Kidney (tissue), 14 donors: ENCODE measurements around the gene NHS. TPM values are rescaled to one million over a fixed set of nuclear protein-coding genes. Genes with fewer than 3 reads are reported as not detected.

Source experiments
- DNase-seq, 5 donors: peaks; one replicate each; pipeline ENCODE4 v3.0.0-alpha.2; 2013 to 2020
- FAIRE-seq: peaks from 2 replicates; lab custom pipeline; 2012; peaks lifted over from hg19 to GRCh38; lab: Jason Lieb, UNC
- H3K27ac ChIP-seq, 2 donors: one replicate each; pipeline ENCODE4 v1.7.0; 2013; ENCODE audit warnings: low read depth in 2 of 2, low read length in 2 of 2, inconsistent platforms in 1 of 2
- H3K27me3 ChIP-seq: one replicate; pipeline ENCODE4 v1.7.1; 2013; ENCODE audit warnings: low read length, inconsistent platforms; ENCODE audit not compliant: control insufficient read depth, insufficient read depth
- H3K36me3 ChIP-seq, 3 donors: one replicate each; pipeline versions ENCODE4 v1.7.0 to v1.7.1; 2013; ENCODE audit warnings: low read length in 3 of 3, control low read depth in 1 of 3, inconsistent platforms in 1 of 3; ENCODE audit not compliant: insufficient read depth in 3 of 3, control insufficient read depth in 2 of 3
- H3K4me1 ChIP-seq, 3 donors: one replicate each; pipeline versions ENCODE4 v1.7.0 to v1.7.1; 2013; ENCODE audit warnings: low read length in 3 of 3, inconsistent platforms in 1 of 3, low read depth in 1 of 3; ENCODE audit not compliant: control insufficient read depth in 2 of 3, insufficient read depth in 2 of 3
- H3K4me3 ChIP-seq, 3 donors: one replicate each; pipeline versions ENCODE4 v1.7.0 to v1.8.1; 2013; ENCODE audit warnings: low read length in 3 of 3, control low read depth in 1 of 3, inconsistent platforms in 1 of 3
- H3K9ac ChIP-seq, 3 donors: one replicate each; pipeline versions ENCODE4 v1.7.0 to v1.7.1; 2013; ENCODE audit warnings: low read length in 3 of 3, control low read depth in 1 of 3, inconsistent platforms in 1 of 3
- H3K9me3 ChIP-seq, 3 donors: one replicate each; pipeline versions ENCODE4 v1.7.0 to v1.7.1; 2013; ENCODE audit warnings: low read length in 3 of 3, control low read depth in 1 of 3, inconsistent platforms in 1 of 3; ENCODE audit not compliant: control insufficient read depth in 2 of 3, insufficient read depth in 1 of 3
- intact Hi-C: fragments of 100-400 bp; cut with DNase I; formaldehyde crosslinking; loops from one replicate; pipeline ENCODE4 v1.11.1; 2022
- polyA plus RNA-seq: library from polyadenylated mRNA; stranded (reverse); fragments of 350-450 nt; fragmentation: Illumina TruSeq; extraction: RNeasy Lipid Tissue Mini Kit (QIAGEN cat#74804); gene quantifications from one replicate; pipeline ENCODE4 v1.2.3, GENCODE V29; 2014; ENCODE audit warnings: low read depth, low replicate concordance; ENCODE audit not compliant: insufficient read depth
- total RNA-seq: library from RNA; stranded (reverse); fragmentation: NEBNext Ultra II Directional; extraction: Animal tissue kit (Norgen Biotek cat#: 25700); gene quantifications from one replicate; pipeline ENCODE4 v1.2.1, GENCODE V29; 2021
- TF ChIP-seq, protein P1 (sequence below): IDR thresholded peaks from 3 replicates; pipeline ENCODE4 v1.5.1; 2012; ENCODE audit warnings: mild to moderate bottlenecking, moderate library complexity, borderline replicate concordance; ENCODE audit not compliant: insufficient read depth; ENCODE audit errors: extremely low read depth
- donor health status: control.
- donor health status: control.
- donor health status: control.
- donor health status: control.
- donor health status: control.
- donor health status: DM: yes; HTN: yes; CAD: no.
- donor health status: Normal renal cell carcinoma (clear cell type).

Gene NHS
- total and polyA plus RNA-seq, 2 donors from 2014 or later = 3.1 to 28.9 TPM

DNA sequence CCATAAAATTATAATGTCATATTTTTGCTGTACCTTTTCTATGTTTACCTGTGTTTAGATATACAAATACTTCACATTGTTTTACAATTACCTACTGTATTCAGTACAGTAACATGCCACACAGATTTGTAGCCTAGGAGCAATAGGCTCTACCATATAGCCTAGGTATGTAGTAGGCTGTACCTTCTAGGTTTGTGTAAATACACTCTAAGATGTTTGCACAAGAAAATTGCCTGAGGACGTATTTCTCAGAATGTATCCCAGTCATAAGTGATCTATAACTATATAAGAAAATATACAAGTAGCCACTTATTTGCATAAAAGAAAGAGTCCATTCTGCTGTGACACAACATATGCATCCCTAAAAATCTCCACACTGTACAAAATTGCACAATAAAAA is 326.0 kb downstream of the NHS start:
- intact Hi-C loops = no loop called here
- H3K27me3 ChIP-seq = peaks cover 2% of the 10 kb centered on the region
- FAIRE-seq = no peak
- TF ChIP-seq, protein P1, sequence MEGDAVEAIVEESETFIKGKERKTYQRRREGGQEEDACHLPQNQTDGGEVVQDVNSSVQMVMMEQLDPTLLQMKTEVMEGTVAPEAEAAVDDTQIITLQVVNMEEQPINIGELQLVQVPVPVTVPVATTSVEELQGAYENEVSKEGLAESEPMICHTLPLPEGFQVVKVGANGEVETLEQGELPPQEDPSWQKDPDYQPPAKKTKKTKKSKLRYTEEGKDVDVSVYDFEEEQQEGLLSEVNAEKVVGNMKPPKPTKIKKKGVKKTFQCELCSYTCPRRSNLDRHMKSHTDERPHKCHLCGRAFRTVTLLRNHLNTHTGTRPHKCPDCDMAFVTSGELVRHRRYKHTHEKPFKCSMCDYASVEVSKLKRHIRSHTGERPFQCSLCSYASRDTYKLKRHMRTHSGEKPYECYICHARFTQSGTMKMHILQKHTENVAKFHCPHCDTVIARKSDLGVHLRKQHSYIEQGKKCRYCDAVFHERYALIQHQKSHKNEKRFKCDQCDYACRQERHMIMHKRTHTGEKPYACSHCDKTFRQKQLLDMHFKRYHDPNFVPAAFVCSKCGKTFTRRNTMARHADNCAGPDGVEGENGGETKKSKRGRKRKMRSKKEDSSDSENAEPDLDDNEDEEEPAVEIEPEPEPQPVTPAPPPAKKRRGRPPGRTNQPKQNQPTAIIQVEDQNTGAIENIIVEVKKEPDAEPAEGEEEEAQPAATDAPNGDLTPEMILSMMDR = no peak
- H3K36me3 ChIP-seq = no peaks in the 10 kb centered on the region
- no peak for DNase-seq
- no peak overlapping the region for H3K9ac ChIP-seq
- no peak overlapping the region for H3K27ac ChIP-seq
- no peaks in the 10 kb centered on the region for H3K9me3 ChIP-seq
- H3K4me3 ChIP-seq = no peak overlapping the region
- no peaks in the 10 kb centered on the region for H3K4me1 ChIP-seq

DNA sequence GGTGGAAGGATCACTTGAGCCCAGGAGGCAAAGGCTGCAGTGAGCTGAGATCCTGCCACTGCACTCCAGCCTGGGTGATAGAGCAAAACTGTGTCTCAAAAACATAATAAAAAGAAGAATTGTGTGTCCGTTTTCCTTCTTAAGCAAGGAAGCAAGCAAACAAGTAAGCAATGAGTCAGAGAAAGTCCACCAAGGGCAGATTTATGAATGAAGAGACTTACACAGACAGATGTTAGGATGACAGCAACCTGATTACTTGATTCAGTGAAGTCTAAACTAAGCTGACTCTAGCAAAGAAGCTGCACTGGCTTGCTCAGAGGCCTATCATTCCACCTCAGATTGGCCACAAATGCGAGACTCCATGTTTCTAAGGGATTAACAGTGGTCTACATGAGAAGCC is 328.2 kb downstream of the NHS start:
- TF ChIP-seq, protein P1 = no peak
- no peak overlapping the region for H3K4me3 ChIP-seq
- FAIRE-seq (no peak), DNase-seq (no peak)
- peaks cover 2% of the 10 kb centered on the region for H3K27me3 ChIP-seq
- no peak overlapping the region for H3K9ac ChIP-seq
- no peaks in the 10 kb centered on the region for H3K9me3 ChIP-seq
- intact Hi-C loops = no loop called here
- H3K4me1 ChIP-seq = no peaks in the 10 kb centered on the region
- H3K27ac ChIP-seq = no peak overlapping the region
- no peaks in the 10 kb centered on the region for H3K36me3 ChIP-seq

DNA sequence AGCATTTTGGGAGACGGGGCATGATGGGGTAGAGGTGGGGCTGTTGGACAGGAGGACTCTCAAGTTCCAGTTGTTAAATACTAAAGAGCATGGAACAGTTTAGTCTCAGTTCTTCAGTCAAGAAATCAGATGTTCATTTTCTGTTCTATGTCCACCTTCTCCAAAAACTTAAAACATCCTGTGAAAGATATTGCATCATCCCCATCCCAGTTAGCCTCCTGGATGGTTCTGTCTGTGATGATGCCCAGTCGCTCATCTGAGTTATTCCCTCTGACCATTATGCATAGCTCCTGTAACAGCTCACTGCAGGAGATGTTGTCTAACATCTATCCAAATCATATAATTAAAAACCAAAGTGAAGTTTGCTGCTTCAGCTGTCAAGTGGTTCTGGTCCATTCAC is 330.2 kb downstream of the NHS start:
- H3K9ac ChIP-seq = no peak overlapping the region

More for the DNA sequence above, 330.2 kb downstream of the NHS start:
- no peaks in the 10 kb centered on the region for H3K36me3 ChIP-seq
- H3K4me1 ChIP-seq = no peaks in the 10 kb centered on the region
- intact Hi-C loops = no loop called here
- no peak overlapping the region for H3K27ac ChIP-seq
- no peak overlapping the region for H3K4me3 ChIP-seq
- no peaks in the 10 kb centered on the region for H3K9me3 ChIP-seq
- peaks cover 2% of the 10 kb centered on the region for H3K27me3 ChIP-seq
- no peak for FAIRE-seq
- no peak for DNase-seq
- TF ChIP-seq, protein P1 = no peak
